Mesenchymal stem cell (in vitro differentiated cells and primary cell): ENCODE results near the gene LRRC37B. TPM values are rescaled to one million over a fixed set of nuclear protein-coding genes. Genes with fewer than 3 reads are reported as not detected.

Experiments used
- small RNA-seq: library from polyadenylated mRNA; stranded (forward); fragments of <200 nt; extraction: miRNeasy Mini kit (QIAGEN cat#:217004); gene quantifications from one replicate; pipeline ENCODE3, GENCODE V24; 2013; ENCODE audit warnings: low read depth

The LRRC37B gene

Small RNA genes lying within 50 kb of the gene (small RNA-seq; reads per million reads assigned to genes)
- gene AC090616.4: not detected
- not detected for gene RNA5SP437
